ENCODE results near the gene SDF4. TPM values are rescaled to one million over a fixed set of nuclear protein-coding genes. Genes with fewer than 3 reads are reported as not detected.

SDF4 gene
- total and polyA plus RNA-seq, 2 of the 8 experiments (the other 6 are each of a cell fraction or from before 2014, with no cell fraction given), result 45.5 to 75.6 TPM

DNA sequence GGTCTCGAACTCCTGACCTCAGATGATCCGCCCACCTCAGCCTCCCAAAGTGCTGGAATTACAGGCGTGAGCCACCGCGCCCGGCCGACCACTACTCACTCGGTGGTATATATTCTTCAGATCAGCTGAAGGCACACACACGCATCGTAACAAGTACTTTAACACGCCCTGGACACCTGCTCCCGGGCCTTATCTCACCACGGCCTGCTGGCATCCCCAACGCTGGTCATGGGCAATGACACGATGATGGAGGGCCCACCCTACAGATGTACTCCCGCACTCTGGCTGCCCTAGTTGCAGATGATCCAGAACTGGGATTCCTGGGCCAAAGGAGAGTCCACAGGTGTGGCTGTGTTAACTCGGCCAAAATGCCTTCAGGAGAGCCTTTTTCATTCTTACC lies 30.3 kb upstream of the SDF4 start (continued):
- TF ChIP-seq, protein P1, sequence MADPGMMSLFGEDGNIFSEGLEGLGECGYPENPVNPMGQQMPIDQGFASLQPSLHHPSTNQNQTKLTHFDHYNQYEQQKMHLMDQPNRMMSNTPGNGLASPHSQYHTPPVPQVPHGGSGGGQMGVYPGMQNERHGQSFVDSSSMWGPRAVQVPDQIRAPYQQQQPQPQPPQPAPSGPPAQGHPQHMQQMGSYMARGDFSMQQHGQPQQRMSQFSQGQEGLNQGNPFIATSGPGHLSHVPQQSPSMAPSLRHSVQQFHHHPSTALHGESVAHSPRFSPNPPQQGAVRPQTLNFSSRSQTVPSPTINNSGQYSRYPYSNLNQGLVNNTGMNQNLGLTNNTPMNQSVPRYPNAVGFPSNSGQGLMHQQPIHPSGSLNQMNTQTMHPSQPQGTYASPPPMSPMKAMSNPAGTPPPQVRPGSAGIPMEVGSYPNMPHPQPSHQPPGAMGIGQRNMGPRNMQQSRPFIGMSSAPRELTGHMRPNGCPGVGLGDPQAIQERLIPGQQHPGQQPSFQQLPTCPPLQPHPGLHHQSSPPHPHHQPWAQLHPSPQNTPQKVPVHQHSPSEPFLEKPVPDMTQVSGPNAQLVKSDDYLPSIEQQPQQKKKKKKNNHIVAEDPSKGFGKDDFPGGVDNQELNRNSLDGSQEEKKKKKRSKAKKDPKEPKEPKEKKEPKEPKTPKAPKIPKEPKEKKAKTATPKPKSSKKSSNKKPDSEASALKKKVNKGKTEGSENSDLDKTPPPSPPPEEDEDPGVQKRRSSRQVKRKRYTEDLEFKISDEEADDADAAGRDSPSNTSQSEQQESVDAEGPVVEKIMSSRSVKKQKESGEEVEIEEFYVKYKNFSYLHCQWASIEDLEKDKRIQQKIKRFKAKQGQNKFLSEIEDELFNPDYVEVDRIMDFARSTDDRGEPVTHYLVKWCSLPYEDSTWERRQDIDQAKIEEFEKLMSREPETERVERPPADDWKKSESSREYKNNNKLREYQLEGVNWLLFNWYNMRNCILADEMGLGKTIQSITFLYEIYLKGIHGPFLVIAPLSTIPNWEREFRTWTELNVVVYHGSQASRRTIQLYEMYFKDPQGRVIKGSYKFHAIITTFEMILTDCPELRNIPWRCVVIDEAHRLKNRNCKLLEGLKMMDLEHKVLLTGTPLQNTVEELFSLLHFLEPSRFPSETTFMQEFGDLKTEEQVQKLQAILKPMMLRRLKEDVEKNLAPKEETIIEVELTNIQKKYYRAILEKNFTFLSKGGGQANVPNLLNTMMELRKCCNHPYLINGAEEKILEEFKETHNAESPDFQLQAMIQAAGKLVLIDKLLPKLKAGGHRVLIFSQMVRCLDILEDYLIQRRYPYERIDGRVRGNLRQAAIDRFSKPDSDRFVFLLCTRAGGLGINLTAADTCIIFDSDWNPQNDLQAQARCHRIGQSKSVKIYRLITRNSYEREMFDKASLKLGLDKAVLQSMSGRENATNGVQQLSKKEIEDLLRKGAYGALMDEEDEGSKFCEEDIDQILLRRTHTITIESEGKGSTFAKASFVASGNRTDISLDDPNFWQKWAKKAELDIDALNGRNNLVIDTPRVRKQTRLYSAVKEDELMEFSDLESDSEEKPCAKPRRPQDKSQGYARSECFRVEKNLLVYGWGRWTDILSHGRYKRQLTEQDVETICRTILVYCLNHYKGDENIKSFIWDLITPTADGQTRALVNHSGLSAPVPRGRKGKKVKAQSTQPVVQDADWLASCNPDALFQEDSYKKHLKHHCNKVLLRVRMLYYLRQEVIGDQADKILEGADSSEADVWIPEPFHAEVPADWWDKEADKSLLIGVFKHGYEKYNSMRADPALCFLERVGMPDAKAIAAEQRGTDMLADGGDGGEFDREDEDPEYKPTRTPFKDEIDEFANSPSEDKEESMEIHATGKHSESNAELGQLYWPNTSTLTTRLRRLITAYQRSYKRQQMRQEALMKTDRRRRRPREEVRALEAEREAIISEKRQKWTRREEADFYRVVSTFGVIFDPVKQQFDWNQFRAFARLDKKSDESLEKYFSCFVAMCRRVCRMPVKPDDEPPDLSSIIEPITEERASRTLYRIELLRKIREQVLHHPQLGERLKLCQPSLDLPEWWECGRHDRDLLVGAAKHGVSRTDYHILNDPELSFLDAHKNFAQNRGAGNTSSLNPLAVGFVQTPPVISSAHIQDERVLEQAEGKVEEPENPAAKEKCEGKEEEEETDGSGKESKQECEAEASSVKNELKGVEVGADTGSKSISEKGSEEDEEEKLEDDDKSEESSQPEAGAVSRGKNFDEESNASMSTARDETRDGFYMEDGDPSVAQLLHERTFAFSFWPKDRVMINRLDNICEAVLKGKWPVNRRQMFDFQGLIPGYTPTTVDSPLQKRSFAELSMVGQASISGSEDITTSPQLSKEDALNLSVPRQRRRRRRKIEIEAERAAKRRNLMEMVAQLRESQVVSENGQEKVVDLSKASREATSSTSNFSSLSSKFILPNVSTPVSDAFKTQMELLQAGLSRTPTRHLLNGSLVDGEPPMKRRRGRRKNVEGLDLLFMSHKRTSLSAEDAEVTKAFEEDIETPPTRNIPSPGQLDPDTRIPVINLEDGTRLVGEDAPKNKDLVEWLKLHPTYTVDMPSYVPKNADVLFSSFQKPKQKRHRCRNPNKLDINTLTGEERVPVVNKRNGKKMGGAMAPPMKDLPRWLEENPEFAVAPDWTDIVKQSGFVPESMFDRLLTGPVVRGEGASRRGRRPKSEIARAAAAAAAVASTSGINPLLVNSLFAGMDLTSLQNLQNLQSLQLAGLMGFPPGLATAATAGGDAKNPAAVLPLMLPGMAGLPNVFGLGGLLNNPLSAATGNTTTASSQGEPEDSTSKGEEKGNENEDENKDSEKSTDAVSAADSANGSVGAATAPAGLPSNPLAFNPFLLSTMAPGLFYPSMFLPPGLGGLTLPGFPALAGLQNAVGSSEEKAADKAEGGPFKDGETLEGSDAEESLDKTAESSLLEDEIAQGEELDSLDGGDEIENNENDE (IDR thresholded peaks at IDR 0.05; ENCODE audit: insufficient replicate concordance, low read length), result no peak
- no peak for TF ChIP-seq SUZ12 (IDR thresholded peaks at IDR 0.05; ENCODE audit: low read length)
- no peak for TF ChIP-seq TBP (IDR thresholded peaks at IDR 0.05; ENCODE audit: low read depth, low read length)
- TF ChIP-seq FOSL1 (IDR thresholded peaks at IDR 0.05; ENCODE audit: insufficient read depth, low read depth, low read length), result no peak
- no peak for TF ChIP-seq TEAD4 (IDR thresholded peaks at IDR 0.05; ENCODE audit: low read depth, low read length)
- no peak for TF ChIP-seq SP2 (IDR thresholded peaks at IDR 0.05; ENCODE audit: low read length)
- TF ChIP-seq TAF7 (optimal IDR thresholded peaks at IDR 0.05; ENCODE audit: borderline replicate concordance, low read depth, low read length), result no peak
- TF ChIP-seq RBBP5 (IDR thresholded peaks at IDR 0.05; ENCODE audit: borderline replicate concordance, low read depth, low read length), result no peak
- TF ChIP-seq, protein P2, sequence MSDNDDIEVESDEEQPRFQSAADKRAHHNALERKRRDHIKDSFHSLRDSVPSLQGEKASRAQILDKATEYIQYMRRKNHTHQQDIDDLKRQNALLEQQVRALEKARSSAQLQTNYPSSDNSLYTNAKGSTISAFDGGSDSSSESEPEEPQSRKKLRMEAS (IDR thresholded peaks at IDR 0.05), result no peak
- no peak for TF ChIP-seq RXRA (IDR thresholded peaks at IDR 0.05; ENCODE audit: insufficient read depth, low read depth, low read length)

Measured in H1 (cell line).